COLO829 (cell line): ENCODE results near the gene ASIC3.
A peak's percentile ranks its signal among the peaks of the same experiment; 100 is the strongest.

Source experiments
- DNase-seq: peaks from one replicate; pipeline ENCODE4 v3.0.0; 2012; ENCODE audit warnings: low spot score

Gene ASIC3

DNA sequence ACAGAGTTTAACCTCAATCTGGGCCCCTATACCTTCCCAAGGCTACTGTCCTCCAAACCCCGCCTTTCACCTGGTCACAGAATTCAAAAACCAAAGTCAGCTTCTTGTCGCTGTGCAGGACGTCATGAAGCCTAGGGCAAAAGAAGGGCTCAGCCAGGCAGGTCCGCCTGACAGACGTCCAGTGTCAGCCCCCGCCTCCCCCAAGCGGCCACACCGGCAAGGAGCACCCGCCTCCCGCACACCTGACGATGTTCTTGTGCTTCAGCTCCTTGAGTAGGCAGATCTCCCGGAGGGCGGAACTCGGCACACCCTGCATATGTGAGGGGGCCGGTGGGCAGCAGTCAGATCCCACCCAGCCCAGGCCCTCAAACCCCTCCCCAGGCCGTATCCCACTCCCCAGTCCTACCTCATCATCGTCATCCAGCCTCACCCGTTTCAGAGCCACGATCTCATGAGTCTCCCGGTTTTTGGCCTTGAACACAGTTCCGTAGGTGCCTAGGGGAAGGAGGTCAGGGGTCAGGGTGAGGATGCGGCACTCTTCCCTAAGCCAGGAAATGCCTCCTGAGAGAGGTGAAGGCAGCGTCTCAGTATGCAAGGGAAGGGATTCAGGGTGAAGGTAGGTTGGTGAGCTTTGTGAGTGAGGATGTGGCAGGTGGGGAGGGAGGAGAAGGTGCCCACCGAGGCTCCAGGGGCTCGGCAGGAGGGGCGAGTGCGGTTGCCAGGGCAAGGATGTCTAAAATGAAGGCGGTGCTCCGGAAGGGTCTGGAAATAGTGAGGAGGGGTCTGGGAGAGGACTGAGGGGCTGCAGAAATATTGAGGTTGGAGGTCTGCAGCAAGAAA, 8.6 kb downstream of the ASIC3 start:
- DNase-seq, result no peak

DNA sequence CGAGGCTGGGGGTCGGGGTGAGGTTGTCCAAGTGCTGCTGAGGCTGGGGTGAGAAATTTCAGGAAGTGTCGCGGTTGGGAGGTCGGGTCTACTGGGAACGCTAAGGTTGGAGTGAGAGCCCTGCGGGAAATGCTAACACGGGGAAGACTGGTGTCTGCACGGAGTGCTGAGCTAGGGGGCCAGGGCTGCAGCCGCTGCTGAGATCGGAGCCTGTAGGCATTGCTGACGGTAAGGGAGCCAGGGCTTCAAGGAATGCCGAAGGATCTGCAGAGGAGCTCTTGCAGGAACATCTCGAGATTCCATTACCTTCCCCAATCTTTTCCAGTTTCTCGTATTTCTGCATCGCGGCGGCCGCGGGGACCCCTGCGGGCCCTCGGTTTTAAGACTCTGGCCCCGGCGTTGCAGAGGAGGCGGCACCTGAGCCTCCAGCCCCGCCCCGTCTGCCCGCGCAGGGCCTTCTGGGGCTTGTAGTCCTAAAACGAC, 9.2 kb downstream of the ASIC3 start, which contains the start of gene CDK5:
TSS of gene CDK5 (minus strand) at position 392 of the 483 bp plus-strand sequence. CDS start at position 343, 49 bp downstream.
- DNase-seq, result no peak

DNA sequence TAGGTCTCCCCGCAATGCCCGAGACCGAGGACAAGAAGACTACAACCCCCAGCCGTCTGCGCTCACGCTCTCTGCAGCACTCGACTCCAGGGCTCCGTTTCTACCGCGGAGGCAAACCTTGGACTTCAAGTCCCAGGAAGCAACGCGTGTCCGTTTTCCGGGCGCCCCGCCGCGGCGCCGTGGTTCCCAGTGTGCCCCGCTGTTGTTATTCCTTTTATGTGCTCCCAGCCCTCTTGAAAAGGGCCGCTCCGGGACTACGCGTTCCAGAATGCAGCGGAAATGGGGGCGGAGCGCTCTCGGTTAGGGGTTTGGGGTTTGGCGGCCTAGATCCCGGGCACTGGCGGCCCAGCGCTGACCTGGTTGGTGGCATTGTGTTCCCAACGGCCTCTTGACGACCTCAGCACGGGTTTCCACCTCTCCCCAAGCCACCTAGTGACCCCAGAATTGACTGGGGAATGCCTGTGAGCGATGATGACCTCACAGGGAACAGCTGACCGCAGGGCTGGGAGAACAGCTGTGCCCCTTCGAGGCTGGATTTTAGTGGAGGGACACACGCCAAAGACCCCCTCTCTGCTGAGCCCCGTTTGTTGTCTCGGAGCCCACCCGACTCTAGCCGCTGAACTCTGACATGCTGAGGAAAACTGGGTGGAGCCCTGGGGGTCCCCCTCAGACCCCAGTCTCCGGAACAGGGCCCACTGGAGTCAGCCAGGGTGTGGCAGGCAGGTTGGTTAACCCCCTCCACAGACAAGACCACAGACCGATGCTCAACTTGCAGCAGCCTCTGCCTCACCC, 9.9 kb downstream of the ASIC3 start:
- peak; percentile 97 for DNase-seq

DNA sequence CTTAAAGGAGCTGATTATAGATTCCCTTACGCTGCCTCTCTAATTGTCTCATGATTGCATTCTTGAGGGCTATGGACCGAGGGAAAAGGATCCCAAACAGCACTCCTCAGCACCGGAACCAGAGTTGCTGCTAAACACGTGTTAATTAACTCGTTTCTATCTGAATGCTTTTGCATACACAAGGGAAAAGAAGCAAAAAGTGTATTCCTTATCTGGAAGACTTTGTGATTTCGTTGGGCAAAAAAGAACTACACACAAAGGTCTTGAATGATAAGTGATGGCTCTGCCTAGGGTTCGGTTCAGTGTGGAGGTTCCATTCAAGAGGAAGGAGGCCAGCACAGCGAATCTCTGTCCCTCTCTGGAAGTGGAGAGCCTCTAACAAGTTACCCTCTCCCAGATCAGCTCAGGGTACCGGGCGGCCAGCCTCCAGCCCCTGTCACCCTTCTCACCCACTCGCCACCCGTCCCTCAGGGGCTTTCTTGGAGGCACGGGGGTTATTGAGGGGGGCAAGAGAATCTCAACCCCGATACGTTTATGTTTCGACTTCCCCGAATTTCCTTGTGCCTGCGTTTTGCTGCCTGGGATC, 10.5 kb downstream of the ASIC3 start:
- DNase-seq, result no peak

DNA sequence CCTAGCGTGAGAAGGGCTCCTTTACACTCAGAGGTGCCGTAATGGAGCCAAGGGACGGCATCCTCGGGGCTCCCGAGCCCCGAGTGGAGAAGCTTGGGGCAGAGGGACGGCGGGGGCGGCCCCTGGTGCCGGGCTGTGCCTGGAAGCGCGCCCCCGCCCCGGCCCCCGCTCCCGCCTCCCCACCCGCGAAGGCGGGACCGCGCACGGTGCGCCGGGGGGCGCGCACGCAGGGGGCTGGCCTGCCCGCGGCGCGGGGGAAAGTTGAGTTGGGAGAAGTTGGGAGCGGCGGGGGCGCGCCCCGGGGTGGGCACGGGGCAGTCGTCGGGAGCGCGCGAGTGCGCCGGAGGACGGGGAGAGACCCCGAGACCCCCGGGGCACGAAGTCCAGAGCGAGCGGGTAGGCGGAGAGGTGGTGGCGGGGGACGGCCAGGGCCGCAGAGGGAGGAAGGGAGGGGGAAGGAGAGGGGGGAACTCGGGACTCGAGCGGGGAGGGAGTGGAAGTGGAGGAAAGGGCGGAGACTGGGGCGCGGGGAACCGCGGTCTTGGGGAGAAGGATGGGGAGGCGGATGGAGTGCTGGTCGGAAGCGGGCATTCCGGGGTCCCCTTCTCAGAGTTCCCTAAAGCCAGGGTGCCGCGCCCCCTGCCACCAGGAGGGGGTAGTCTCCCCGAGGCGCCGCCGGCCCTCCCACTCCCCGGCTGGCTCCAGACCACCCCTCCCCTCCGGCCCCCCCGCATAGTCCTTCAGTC, 11.2 kb downstream of the ASIC3 start, which contains the start of gene SLC4A2:
TSS of gene SLC4A2 (plus strand) at position 223 of the 746 bp plus-strand sequence. CDS start 2,399 bp downstream, outside the sequence.
- no peak for DNase-seq

DNA sequence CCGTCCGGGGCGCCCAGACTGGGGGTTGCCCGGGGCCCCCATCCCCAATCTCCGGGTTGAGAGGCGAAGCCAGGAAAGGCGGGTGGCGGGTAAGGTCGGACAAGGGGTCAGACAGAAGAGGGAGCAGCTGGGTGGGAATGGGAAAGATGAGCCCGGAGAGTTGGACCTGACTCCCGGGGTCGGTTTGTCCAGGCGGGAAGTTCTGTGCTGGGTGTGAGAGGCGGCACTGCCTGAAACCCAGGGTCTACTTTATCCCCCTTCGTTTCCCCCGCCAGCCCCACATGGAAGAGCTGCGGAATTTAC, 11.7 kb downstream of the ASIC3 start:
- DNase-seq, result no peak

DNA sequence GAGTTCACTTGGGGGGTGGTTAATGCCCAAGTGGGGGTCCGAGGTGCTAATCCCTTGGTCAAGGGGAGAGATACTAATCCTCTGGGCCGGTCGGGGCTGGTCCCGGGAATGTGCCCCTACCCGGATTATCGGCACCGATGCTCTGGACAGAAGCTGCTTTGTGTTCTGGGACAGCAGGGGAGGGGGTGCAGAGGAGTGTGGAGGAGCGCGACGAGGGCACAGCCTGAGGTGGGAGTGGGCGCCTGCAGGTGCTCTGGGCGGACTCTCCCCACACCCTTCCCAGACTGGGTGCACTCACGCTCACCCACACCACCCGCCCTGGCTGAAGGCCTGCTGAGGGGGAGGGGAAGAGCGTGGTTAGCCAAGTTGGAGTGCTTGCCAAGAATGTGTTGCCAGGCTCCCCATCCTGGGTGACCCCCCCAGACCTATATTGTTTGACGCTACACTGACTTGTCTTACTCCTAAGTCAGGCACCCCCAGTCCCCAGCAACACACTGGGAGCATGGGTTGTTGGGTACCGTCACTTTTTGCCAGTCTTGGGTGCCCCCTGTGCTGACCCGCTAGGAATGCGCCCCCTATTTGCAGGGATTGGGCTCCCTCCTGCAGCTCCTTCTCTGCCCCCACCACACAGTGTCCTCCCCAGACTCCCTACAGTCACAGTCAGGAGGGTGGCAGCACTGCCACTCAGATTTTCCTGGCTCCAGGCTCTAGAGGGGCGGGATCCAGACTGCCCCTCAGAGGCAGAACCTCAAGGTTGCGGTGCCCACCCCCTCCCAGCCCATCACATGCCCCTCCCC, 12.3 kb downstream of the ASIC3 start:
- no peak for DNase-seq

DNA sequence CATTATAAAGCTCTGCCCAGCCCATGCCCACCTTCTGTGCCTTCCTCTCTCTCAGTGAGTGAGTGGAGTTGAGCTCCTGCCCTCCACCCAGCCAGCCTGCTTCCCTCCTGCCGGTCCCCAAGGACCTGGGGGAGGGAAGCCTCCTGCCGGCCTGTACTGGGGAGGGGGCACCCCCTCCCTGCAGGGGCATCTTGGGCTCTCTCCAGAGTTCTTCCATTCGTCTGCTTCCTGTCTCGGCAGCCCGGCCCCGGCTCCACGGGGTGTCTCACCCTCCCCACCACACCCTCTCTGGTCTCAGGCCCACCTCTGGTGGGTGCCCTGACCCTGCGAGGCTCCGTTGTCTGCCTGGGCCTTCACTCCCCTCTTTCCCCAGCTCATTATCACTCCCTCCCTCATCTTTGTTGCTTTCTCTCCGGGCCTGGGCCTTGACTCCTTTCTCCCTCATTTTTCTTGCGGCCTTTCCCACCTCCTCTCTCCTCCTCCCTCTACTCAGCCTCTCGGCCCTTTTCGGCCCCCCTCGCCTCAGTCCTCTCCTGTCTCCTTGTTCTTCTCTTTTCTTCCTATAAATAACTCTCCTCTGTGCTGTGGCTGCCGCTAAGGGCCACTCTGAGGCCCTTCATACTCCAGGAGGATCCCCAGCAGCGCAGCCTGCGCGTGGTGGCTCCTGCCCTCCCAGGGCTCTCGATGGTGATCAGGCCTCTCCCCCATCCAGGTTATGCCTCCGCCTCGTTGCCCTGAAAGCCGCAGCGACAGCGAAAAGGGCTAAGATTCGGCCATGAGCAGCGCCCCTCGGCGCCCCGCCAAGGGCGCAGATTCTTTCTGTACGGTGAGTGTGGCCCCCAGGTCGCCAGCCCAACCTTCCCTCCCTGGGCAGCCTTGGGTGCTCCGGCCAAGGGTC, 13.1 kb downstream of the ASIC3 start:
- no peak for DNase-seq

DNA sequence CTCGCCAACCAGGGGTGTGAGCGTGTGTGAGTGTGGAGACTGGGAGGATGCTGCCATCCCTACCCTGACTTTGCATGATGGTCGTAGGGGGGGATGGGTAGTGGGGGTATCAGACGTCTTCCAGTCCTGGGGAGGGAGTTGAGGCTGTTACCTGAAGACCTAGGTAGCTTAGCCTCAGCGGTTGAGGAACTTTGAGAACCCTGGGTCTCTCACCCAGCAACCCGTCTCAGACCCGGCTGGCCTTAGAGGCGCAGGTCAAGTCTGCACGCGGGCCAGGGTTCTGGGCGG, 13.7 kb downstream of the ASIC3 start:
- no peak for DNase-seq

DNA sequence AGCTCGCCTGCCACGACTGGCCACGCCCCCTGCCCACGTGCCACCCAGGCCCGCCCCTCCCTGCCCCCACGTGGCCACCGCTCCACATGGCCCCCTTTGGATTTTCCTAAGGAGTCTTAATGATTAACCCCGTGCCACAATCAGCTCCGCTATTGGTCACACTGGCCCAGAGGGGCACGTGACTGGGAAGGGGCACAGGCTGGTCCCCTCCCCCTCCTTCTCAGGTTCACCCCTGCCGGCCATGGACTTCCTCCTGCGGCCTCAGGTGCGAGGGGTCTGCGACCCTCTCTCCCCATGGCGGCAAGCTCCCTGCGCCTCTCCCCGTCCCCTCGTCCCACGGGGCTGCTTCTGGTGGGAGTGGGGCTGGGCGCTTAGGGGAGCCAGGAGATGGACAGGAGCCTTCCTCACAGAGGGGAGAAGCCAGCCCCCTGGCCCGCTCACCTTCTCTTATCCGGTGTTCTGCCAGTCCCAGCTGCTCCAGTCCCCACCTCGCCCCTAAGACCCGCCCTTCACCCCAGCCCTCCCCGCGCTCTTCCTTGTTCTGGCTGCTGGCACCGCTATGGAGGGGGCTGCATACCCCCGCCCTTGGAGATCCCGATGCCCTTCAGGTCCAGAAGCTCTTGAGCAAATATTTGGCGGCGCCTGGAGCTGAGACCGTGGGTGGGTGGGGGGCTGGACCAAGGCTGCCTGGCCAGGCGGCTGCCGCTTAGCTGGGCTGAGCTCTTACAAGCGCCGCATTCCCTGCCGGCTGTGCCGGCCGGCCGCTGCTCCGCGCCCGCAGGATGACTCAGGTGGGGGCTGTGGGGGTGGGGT, 14.3 kb downstream of the ASIC3 start:
- DNase-seq, result peak; percentile 69

DNA sequence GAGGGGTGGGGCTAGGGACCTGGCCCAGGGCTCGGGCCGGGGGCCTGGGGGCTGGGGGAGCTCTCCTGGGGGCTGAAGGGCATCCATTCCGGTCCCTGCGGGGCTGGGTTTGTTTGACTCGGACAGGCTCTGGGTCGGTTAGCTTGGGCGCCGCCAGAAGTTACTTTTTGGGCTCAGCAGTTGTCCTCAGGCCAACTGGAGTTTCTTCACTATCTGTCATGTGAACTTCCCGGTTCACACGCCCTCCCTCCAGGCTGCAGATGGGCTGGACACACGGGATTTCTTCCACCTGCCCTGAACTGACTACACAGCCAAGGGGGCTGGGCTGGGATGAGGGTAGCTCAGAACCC, 14.9 kb downstream of the ASIC3 start:
- DNase-seq, result no peak

DNA sequence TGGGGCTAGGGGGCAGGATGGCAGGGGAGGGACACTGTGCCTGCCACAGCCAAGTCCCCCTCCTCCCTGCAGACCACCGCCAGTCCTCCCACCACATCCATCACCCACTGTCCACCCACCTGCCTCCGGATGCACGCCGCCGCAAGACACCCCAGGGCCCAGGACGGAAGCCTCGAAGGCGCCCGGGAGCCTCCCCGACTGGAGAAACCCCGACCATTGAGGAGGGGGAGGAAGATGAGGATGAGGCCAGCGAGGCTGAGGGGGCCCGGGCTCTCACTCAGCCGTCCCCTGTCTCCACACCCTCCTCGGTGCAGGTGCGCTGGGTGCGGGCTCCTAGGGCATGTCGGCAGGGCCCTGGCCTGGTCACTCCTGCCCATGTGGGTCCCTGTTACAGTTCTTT, 16.1 kb downstream of the ASIC3 start:
- DNase-seq, result no peak

DNA sequence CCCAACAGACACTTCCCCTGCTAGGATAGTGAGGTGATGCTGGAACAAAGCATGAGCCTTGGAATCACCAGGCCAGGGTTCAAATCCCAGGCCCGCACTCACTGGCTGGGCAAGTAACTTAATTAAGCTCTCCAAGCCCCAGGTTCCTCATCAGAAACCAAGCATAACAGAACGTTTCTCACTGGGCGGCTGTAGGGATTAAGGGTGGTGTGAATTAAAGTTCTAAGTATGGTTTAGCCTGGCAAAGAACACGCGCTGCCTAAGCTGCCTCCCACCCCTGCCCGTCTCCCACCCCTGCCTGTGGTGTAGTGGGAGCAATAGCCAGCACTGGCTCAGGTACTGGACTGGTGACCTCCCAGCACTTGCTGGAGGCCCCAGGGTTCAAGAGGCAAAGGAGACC, 16.7 kb downstream of the ASIC3 start:
- no peak for DNase-seq

DNA sequence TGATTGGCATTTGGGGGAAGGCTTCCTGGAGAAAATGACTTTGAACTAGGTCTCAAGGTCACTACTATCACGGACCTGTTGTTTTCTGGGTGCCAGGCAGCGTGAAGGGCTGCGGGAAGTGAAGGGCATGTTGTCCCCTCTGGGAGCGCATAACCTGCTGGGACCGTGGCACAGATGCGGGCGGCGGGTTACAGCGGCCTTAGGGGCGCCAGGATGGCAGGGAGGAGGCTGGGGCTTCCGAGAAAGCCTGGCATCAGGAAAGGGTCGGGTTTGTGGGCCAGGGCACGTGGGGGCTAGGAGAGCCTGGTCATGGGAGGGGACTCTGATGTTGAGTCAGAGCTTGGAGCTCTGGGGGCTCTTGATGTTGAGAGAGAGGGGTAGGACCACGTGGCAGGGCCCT, 17.2 kb downstream of the ASIC3 start:
- no peak for DNase-seq

DNA sequence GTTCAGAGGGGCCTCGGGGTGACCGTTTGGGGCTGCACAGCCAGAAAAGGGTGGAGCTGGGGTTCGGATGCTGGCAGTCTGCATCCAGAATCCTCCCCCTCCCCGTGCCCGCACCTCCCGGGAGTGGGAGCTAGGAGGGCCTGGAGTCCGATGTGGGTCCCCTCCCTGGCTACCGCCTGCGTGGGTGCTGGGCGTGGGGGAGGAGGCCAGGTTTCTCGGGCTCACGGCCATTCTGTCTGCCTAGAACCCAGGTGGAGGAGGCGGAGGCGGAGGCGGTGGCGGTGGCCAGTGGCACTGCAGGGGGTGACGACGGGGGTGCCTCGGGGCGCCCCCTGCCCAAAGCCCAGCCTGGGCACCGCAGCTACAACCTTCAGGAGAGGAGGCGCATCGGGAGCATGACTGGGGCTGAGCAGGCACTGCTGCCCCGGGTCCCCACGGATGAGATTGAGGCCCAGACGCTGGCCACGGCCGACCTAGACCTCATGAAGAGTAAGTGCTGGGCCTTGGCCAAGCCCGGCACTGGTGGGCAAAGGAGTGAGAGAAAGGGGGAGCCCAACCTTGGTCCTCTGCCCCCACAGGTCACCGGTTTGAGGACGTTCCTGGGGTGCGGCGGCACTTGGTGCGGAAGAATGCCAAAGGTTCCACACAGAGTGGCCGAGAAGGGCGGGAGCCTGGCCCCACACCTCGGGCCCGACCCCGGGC, 18.1 kb downstream of the ASIC3 start:
- DNase-seq, result no peak

DNA sequence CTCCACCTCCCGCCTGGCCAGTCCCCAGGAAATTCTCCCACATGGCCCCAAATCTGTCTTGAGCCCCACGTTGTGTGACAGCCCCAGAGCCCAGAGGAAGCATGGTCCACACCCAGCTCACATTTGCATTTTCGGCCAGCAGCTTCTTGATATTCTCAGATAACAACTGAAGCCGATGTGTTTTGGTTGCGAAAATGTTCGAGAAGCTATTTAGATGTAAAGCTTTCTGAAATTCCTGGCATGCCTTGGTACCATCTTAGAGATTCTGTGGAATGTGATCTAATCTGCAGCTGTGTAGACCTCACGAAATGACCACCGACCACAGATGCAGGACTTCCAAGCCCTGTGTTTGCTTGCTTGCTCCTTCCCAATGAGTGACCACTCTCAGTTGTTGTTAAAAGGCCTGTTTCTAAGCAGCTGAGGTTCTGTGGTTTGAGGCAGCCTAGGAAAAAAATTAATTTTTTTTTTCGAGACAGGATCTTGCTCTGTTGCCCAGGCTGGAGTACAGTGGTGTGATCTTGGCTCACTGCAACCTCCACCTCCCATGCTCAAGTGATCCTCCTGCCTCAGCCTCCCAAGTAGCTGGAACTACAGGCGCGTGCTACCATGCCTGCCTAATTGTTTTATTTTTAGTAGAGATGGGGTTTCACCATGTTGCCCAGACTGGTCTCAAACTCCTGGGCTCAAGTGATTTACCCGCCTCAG, 19.9 kb downstream of the ASIC3 start:
- no peak for DNase-seq

DNA sequence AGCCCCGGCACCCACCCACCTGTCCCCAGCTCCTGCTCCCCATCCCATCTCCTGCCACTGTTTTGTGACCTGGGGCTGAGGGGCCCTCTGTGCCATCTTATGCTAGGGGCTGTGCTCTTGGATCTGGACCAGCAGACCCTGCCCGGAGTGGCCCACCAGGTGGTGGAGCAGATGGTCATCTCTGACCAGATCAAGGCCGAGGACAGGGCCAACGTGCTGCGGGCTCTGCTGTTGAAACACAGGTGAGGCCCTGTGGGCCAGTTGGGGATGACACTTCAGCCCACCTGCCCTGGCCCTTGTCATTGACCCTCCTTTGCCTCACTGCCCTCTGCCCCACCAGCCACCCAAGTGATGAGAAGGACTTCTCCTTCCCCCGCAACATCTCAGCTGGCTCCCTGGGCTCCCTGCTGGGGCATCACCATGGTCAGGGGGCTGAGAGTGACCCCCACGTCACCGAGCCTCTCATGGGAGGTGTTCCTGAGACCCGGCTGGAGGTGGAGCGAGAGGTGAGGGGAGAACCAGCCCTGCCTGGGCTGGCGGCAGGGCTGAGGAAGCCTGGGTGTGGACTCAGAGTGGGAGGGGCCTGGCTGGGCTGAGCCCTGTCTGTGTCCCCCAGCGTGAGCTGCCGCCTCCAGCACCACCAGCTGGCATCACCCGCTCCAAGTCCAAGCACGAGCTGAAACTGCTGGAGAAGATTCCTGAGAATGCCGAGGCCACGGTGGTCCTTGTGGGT, 21.7 kb downstream of the ASIC3 start:
- DNase-seq, result no peak

DNA sequence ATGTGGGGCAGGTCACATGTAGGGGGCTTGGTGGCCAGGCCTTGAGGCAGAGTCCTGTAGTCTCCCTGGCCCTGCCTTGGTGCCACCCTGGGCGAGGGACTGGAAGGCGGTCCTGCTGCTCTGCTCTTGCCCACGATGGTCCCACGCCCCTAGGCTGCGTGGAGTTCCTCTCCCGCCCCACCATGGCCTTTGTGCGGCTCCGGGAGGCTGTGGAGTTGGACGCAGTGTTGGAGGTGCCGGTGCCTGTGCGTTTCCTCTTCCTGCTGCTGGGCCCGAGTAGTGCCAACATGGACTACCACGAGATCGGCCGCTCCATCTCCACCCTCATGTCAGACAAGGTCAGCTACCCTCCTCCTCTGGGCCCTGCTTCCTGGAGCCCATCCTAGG, 22.2 kb downstream of the ASIC3 start:
- no peak for DNase-seq
